ENCODE measurements around the gene NRXN3. TPM values are rescaled to one million over a fixed set of nuclear protein-coding genes. Genes with fewer than 3 reads are reported as not detected.

The NRXN3 gene
- total RNA-seq, 1 experiment from 2014 or later, result not detected

GRCh38 chr14:79703209-79703608, 1533.0 kb downstream of the NRXN3 start:
- intact Hi-C loops (cut with micrococcal nuclease; ENCODE audit: unreplicated experiment) (no loop called here), in situ Hi-C loops (cut with HindIII; ENCODE audit: low pct_unique_long_range_greater_than_20kb, low sequenced_read_pairs) (no loop called here)
- ChIA-PET CTCF (no interaction called here), POLR2A (no interaction called here)
- ATAC-seq (no peak), DNase-seq (ENCODE audit: low read depth, low spot score) (no peak)
- no peak for TF ChIP-seq SIN3A (IDR thresholded peaks at IDR 0.05; ENCODE audit: borderline replicate concordance, insufficient read depth, low read depth, low read length)
- no peak for TF ChIP-seq TCF7L2 (IDR thresholded peaks at IDR 0.05; ENCODE audit: low read depth, low read length)
- TF ChIP-seq, protein P1, sequence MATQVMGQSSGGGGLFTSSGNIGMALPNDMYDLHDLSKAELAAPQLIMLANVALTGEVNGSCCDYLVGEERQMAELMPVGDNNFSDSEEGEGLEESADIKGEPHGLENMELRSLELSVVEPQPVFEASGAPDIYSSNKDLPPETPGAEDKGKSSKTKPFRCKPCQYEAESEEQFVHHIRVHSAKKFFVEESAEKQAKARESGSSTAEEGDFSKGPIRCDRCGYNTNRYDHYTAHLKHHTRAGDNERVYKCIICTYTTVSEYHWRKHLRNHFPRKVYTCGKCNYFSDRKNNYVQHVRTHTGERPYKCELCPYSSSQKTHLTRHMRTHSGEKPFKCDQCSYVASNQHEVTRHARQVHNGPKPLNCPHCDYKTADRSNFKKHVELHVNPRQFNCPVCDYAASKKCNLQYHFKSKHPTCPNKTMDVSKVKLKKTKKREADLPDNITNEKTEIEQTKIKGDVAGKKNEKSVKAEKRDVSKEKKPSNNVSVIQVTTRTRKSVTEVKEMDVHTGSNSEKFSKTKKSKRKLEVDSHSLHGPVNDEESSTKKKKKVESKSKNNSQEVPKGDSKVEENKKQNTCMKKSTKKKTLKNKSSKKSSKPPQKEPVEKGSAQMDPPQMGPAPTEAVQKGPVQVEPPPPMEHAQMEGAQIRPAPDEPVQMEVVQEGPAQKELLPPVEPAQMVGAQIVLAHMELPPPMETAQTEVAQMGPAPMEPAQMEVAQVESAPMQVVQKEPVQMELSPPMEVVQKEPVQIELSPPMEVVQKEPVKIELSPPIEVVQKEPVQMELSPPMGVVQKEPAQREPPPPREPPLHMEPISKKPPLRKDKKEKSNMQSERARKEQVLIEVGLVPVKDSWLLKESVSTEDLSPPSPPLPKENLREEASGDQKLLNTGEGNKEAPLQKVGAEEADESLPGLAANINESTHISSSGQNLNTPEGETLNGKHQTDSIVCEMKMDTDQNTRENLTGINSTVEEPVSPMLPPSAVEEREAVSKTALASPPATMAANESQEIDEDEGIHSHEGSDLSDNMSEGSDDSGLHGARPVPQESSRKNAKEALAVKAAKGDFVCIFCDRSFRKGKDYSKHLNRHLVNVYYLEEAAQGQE (IDR thresholded peaks at IDR 0.05; ENCODE audit: insufficient read depth in 1 of 2, low read depth in 2 of 2, low read length in 1 of 2), result no peak
- TF ChIP-seq POLR2AphosphoS5 (IDR thresholded peaks at IDR 0.05; ENCODE audit: low read depth, low read length), result no peak
- no peak for TF ChIP-seq CTCF (IDR thresholded peaks at IDR 0.05)
- Histone ChIP-seq H3K27me3 (ENCODE audit: control insufficient read depth, insufficient read depth, low read length) (no peaks in the 10 kb centered on the region), H3K9me3 (ENCODE audit: control insufficient read depth, insufficient read depth, low read depth, low read length) (no peaks in the 10 kb centered on the region), H3K4me1 (ENCODE audit: control insufficient read depth, insufficient read depth, low read length) (no peaks in the 10 kb centered on the region), H3K27ac (ENCODE audit: low read length) (no peak overlapping the region), H3K36me3 (ENCODE audit: control insufficient read depth, insufficient read depth, low read length) (no peaks in the 10 kb centered on the region), H3K4me3 (ENCODE audit: low read depth in 2 of 2, low read length in 2 of 2) (no peak overlapping the region)
- BruUV-seq (replicated peaks), result no TSS peak

DNA sequence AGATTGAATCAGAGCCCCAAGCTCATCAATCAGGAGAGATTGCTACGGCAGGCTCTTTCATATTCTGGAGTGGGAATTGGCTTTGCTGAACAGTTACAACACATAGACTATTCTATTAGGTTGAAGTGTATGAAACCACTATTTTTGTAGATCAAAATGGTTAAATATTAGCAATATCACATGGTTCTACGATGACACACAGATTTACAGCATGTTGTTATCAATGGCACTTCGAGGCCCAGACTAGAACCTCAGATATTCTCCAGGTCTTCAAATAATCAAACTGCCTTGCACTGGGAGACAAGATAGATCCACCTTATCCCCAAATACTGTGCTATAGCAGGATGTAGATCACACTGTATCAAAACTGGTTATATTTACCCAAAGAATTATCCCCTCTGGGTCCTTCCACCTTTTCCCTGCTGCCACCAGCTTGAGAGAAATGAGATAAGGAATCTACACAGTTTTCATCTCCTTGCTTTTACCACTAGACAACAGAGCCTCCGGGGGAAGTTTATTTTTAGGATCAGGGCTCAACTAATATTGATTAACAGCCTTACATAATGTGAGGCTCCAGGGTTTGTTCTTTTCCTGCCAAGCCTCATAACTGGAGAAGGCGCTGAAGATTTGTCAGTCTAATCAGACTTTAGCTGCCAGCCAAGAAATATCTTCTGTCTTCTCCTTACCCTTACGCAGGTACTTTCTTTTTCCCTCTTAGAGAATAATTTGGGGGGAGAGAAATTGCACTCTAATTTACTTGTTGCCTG, 1534.1 kb downstream of the NRXN3 start:
- Histone ChIP-seq H3K9me3 (ENCODE audit: control insufficient read depth, insufficient read depth, low read depth, low read length) (no peaks in the 10 kb centered on the region), H3K36me3 (ENCODE audit: control insufficient read depth, insufficient read depth, low read length) (no peaks in the 10 kb centered on the region)

More for the DNA sequence above, 1534.1 kb downstream of the NRXN3 start:
- Histone ChIP-seq H3K4me3 (ENCODE audit: low read depth in 2 of 2, low read length in 2 of 2) (no peak overlapping the region), H3K27ac (ENCODE audit: low read length) (no peak overlapping the region), H3K27me3 (ENCODE audit: control insufficient read depth, insufficient read depth, low read length) (no peaks in the 10 kb centered on the region), H3K4me1 (ENCODE audit: control insufficient read depth, insufficient read depth, low read length) (no peaks in the 10 kb centered on the region)
- intact Hi-C loops (cut with micrococcal nuclease; ENCODE audit: unreplicated experiment), result no loop called here
- no TSS peak for BruUV-seq (replicated peaks)
- ChIA-PET POLR2A (no interaction called here), CTCF (no interaction called here)
- no peak for DNase-seq (ENCODE audit: low read depth, low spot score)
- TF ChIP-seq CTCF (IDR thresholded peaks at IDR 0.05) (no peak), TCF7L2 (IDR thresholded peaks at IDR 0.05; ENCODE audit: low read depth, low read length) (no peak), POLR2AphosphoS5 (IDR thresholded peaks at IDR 0.05; ENCODE audit: low read depth, low read length) (no peak), SIN3A (IDR thresholded peaks at IDR 0.05; ENCODE audit: borderline replicate concordance, insufficient read depth, low read depth, low read length) (no peak)
- TF ChIP-seq, protein P1 (IDR thresholded peaks at IDR 0.05; ENCODE audit: insufficient read depth in 1 of 2, low read depth in 2 of 2, low read length in 1 of 2), result no peak
- in situ Hi-C loops (cut with HindIII; ENCODE audit: low pct_unique_long_range_greater_than_20kb, low sequenced_read_pairs), result no loop called here
- no peak for ATAC-seq

Data from Panc1 (cell line).